CD4-positive, alpha-beta T cell (primary cell): Measurements from ENCODE around the gene EIF4A3. TPM values are rescaled to one million over a fixed set of nuclear protein-coding genes. Genes with fewer than 3 reads are reported as not detected.

ENCODE experiments used
- ATAC-seq: fragments of 200-7000 bp; cut with Tn5 transposase; one replicate; pipeline ENCODE4 v1.10.0; 2022; ENCODE audit warnings: mild to moderate bottlenecking; ENCODE audit not compliant: poor library complexity
- CTCF ChIA-PET: fragments of 350-600 bp; sonication (Branson Sonifier 250); formaldehyde crosslinking; loops from one replicate; lab custom pipeline; 2021; ENCODE audit warnings: antibody characterized with exemption, inconsistent platforms; lab: Charles Lee
- POLR2A ChIA-PET: fragments of 350-600 bp; sonication (Branson Sonifier 250); formaldehyde crosslinking; loops from one replicate; lab custom pipeline; 2021; ENCODE audit warnings: antibody characterized with exemption, inconsistent platforms; lab: Charles Lee
- DNase-seq, 14 experiments: peaks; one replicate each; pipeline ENCODE4 v3.0.0-alpha.2; 2013 to 2020; ENCODE audit warnings: mixed read lengths in 2 of 14
- H3K27ac ChIP-seq, 2 donors: one replicate each; pipeline versions ENCODE4 v1.5.1 to v1.7.0; 2013; ENCODE audit warnings: low read length in 2 of 2, low read depth in 1 of 2, mild to moderate bottlenecking in 1 of 2
- H3K27me3 ChIP-seq, 2 experiments: 1 replicate in 1 of 2; 2 replicates in 1 of 2; pipeline versions ENCODE4 v1.6.1 to v1.7.0; 2013; ENCODE audit warnings: low read length in 2 of 2, control low read depth in 1 of 2, mild to moderate bottlenecking in 1 of 2, moderate library complexity in 1 of 2; ENCODE audit not compliant: insufficient read depth in 2 of 2, control insufficient read depth in 1 of 2
- H3K36me3 ChIP-seq: one replicate; pipeline ENCODE4 v1.6.1; 2013; ENCODE audit warnings: low read length, control low read depth; ENCODE audit not compliant: insufficient read depth
- H3K4me1 ChIP-seq: one replicate; pipeline ENCODE4 v1.6.1; 2013; ENCODE audit warnings: low read length, control low read depth; ENCODE audit not compliant: insufficient read depth
- H3K4me3 ChIP-seq: one replicate; pipeline ENCODE4 v1.5.1; 2013; ENCODE audit warnings: mild to moderate bottlenecking, low read length, moderate library complexity
- H3K9me3 ChIP-seq, 2 experiments: 1 replicate in 1 of 2; 2 replicates in 1 of 2; pipeline versions ENCODE4 v1.6.1 to v1.7.0; 2013; ENCODE audit warnings: low read length in 2 of 2, mild to moderate bottlenecking in 2 of 2, control low read depth in 1 of 2, moderate library complexity in 1 of 2; ENCODE audit not compliant: control insufficient read depth in 1 of 2, insufficient read depth in 1 of 2
- H3K27ac Mint-ChIP-seq: one replicate; pipeline ENCODE4 v1.8.0; 2020; ENCODE audit warnings: mixed read lengths
- H3K27me3 Mint-ChIP-seq: one replicate; pipeline ENCODE4 v1.8.0; 2021; ENCODE audit warnings: mixed read lengths
- H3K36me3 Mint-ChIP-seq: one replicate; pipeline ENCODE4 v1.8.0; 2021; ENCODE audit warnings: low read depth, mixed read lengths
- H3K4me1 Mint-ChIP-seq: one replicate; pipeline ENCODE4 v1.8.0; 2021; ENCODE audit warnings: low read depth, mixed read lengths
- H3K4me3 Mint-ChIP-seq: one replicate; pipeline ENCODE4 v1.8.0; 2020; ENCODE audit warnings: mild to moderate bottlenecking, mixed read lengths
- H3K9me3 Mint-ChIP-seq: one replicate; pipeline ENCODE4 v1.8.0; 2020; ENCODE audit warnings: mixed read lengths
- intact Hi-C, 2 experiments: fragments of 100-400 bp; cut with DNase I in 1 of 2; cut with micrococcal nuclease in 1 of 2; formaldehyde crosslinking; loops; one replicate each; pipeline versions ENCODE4 v1.15.1 to v1.9.0; 2023 to 2025; cut with DNase I, micrococcal nuclease
- total RNA-seq, 174 experiments: library from RNA in 2 of 174; stranded (reverse) in 2 of 174; gene quantifications; one replicate each; pipeline ENCODE4 v1.2.3 and lab custom pipeline; 2021 to 2026
- TF ChIP-seq, protein P1 (sequence below): fragments of 200-600 bp; IDR thresholded peaks from one replicate; pipeline ENCODE4 v1.8.0; 2022; ENCODE audit warnings: antibody characterized with exemption, mild to moderate bottlenecking

EIF4A3 gene
- total RNA-seq, 2 experiments from 2014 or later = 79.6 to 79.7 TPM

GRCh38 chr17:80195141-80195540, 48.2 kb upstream of the EIF4A3 start:
- TF ChIP-seq, protein P1, sequence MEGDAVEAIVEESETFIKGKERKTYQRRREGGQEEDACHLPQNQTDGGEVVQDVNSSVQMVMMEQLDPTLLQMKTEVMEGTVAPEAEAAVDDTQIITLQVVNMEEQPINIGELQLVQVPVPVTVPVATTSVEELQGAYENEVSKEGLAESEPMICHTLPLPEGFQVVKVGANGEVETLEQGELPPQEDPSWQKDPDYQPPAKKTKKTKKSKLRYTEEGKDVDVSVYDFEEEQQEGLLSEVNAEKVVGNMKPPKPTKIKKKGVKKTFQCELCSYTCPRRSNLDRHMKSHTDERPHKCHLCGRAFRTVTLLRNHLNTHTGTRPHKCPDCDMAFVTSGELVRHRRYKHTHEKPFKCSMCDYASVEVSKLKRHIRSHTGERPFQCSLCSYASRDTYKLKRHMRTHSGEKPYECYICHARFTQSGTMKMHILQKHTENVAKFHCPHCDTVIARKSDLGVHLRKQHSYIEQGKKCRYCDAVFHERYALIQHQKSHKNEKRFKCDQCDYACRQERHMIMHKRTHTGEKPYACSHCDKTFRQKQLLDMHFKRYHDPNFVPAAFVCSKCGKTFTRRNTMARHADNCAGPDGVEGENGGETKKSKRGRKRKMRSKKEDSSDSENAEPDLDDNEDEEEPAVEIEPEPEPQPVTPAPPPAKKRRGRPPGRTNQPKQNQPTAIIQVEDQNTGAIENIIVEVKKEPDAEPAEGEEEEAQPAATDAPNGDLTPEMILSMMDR = no peak
- ATAC-seq (no peak), DNase-seq (no peak)
- Histone ChIP-seq H3K4me1 (peaks cover 4% of the 10 kb centered on the region), H3K36me3 (no peaks in the 10 kb centered on the region), H3K27ac (no peak overlapping the region), H3K9me3 (peaks cover 0 to 4% of the 10 kb centered on the region in 2 experiments), H3K27me3 (no peaks in the 10 kb centered on the region), H3K4me3 (no peak overlapping the region)
- Mint-ChIP-seq H3K4me1 (no peaks in the 10 kb centered on the region), H3K27ac (no peak overlapping the region), H3K9me3 (no peaks in the 10 kb centered on the region), H3K4me3 (no peak overlapping the region), H3K27me3 (peaks cover 8% of the 10 kb centered on the region), H3K36me3 (no peaks in the 10 kb centered on the region)
- intact Hi-C loops = loop anchor here in 1 of 2 experiments (5.0 kb wide), 1 partner anchor 167 kb away; no protein-coding TSS in a partner anchor
- ChIA-PET POLR2A (interaction anchor here (0.6 kb wide), 1 partner anchor 617 kb away, joined by 3 read pairs; no protein-coding TSS in a partner anchor), CTCF (interaction anchor here (2.0 to 2.3 kb wide), 2 partner anchors 57 to 76 kb away, joined by 7 to 14 read pairs; no protein-coding TSS in a partner anchor)

DNA sequence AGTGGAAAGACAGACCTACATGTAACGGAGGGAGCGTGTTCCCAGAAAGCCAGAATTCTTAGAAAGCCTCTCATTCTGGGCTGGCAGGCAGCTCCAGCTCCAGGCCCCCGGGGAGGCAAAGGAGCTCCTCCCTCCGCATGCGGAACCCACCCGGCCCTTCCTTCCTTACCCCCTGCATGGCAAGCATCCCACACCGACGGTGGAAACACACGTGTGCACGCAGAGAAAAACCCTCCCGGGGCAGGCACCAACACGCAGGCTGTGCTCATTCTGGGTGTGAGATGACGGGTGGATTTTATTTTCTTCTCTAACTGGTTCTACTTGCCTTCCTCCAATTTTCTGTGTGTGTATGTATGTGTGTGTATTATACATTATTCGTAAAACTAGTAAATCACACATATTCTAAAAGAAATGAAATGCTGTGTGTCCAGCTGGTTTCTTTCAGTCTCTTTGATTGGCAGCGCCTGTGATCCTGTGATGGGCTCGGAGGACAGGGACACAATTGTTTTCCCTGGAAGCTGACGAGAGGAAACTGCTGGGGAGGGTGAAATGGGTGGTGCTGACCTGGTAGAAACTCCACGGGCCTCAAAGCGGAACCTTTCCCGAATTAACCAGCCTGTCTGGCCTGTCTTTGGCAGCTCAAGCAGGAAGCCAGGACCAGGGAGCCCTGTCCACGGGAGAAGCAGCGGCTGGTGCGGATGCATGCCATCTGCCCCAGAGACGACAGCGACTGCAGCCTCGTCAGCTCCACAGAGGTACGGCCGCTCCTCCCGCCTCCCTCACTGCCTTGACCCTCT, 45.1 kb upstream of the EIF4A3 start:
- CTCF ChIA-PET = no interaction called here
- no peak overlapping the region for H3K27ac ChIP-seq
- POLR2A ChIA-PET = no interaction called here
- Mint-ChIP-seq H3K27me3 (peaks cover 8% of the 10 kb centered on the region), H3K4me1 (no peaks in the 10 kb centered on the region), H3K27ac (no peak overlapping the region), H3K9me3 (no peaks in the 10 kb centered on the region), H3K4me3 (no peak overlapping the region), H3K36me3 (no peaks in the 10 kb centered on the region)
- H3K9me3 ChIP-seq = peaks cover 0 to 4% of the 10 kb centered on the region in 2 experiments
- H3K36me3 ChIP-seq = no peaks in the 10 kb centered on the region
- H3K4me3 ChIP-seq = no peak overlapping the region
- ATAC-seq (no peak), DNase-seq (no peak)
- intact Hi-C loops = loop anchor here in 1 of 2 experiments (5.0 kb wide), 1 partner anchor 175 kb away; no protein-coding TSS in a partner anchor
- peaks cover 4% of the 10 kb centered on the region for H3K4me1 ChIP-seq
- H3K27me3 ChIP-seq = no peaks in the 10 kb centered on the region
- TF ChIP-seq, protein P1 = no peak

DNA sequence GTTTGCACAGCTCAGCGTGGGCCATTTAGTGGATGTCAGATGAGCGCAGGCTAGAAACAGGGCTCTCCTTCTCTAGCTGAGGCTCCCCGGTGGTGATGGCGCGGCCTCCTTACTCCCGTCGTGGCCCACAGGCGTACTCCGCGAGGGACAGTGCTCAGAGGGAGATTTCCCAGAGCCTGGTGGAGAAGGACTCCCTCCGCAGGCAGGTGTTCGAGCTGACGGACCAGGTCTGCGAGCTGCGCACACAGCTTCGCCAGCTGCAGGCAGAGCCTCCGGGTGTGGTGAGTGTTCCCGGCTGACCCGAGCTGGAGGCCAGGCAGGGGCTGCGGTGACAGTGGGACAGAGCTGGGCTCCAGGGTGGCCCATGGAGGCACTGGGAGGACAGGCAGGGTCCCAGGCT, 44.3 kb upstream of the EIF4A3 start:
- CTCF ChIA-PET = no interaction called here
- H3K4me1 ChIP-seq = peaks cover 4% of the 10 kb centered on the region
- no peaks in the 10 kb centered on the region for H3K9me3 Mint-ChIP-seq
- peaks cover 7% of the 10 kb centered on the region for H3K27me3 Mint-ChIP-seq
- H3K4me3 ChIP-seq = no peak overlapping the region
- H3K4me3 Mint-ChIP-seq = no peak overlapping the region
- H3K4me1 Mint-ChIP-seq = no peaks in the 10 kb centered on the region
- no peak for DNase-seq
- intact Hi-C loops = loop anchor here in 1 of 2 experiments (5.0 kb wide), 1 partner anchor 176 kb away; no protein-coding TSS in a partner anchor
- peaks cover 0 to 4% of the 10 kb centered on the region in 2 experiments for H3K9me3 ChIP-seq
- H3K27ac ChIP-seq = no peak overlapping the region
- H3K36me3 Mint-ChIP-seq = no peaks in the 10 kb centered on the region
- H3K27ac Mint-ChIP-seq = no peak overlapping the region
- POLR2A ChIA-PET = no interaction called here
- no peaks in the 10 kb centered on the region for H3K36me3 ChIP-seq
- TF ChIP-seq, protein P1 = no peak
- ATAC-seq = no peak
- H3K27me3 ChIP-seq = no peaks in the 10 kb centered on the region
